IPS-18a (cell line): Measurements from ENCODE around the gene HDAC4.

Experiments
- H3K27ac ChIP-seq: one replicate; pipeline ENCODE4 v1.5.1; 2013; ENCODE audit warnings: low read length
- H3K27me3 ChIP-seq: one replicate; pipeline ENCODE4 v1.6.1; 2013; ENCODE audit warnings: mild to moderate bottlenecking, low read length; ENCODE audit not compliant: control insufficient read depth, insufficient read depth
- H3K36me3 ChIP-seq: one replicate; pipeline ENCODE4 v1.6.1; 2013; ENCODE audit warnings: low read depth, low read length; ENCODE audit not compliant: control insufficient read depth
- H3K4me1 ChIP-seq: one replicate; pipeline ENCODE4 v1.6.1; 2013; ENCODE audit warnings: low read depth, low read length; ENCODE audit not compliant: control insufficient read depth
- H3K4me3 ChIP-seq: one replicate; pipeline ENCODE4 v1.5.1; 2013; ENCODE audit warnings: low read length
- H3K9ac ChIP-seq: one replicate; pipeline ENCODE4 v1.6.1; 2013; ENCODE audit warnings: mild to moderate bottlenecking, low read length, moderate library complexity
- H3K9me3 ChIP-seq: one replicate; pipeline ENCODE4 v1.6.1; 2013; ENCODE audit warnings: low read depth, low read length; ENCODE audit not compliant: control insufficient read depth

HDAC4 gene

GRCh38 chr2:239330836-239331235 is 70.0 kb downstream of the HDAC4 start:
- H3K4me3 ChIP-seq = no peak overlapping the region
- H3K9me3 ChIP-seq = no peaks in the 10 kb centered on the region
- H3K9ac ChIP-seq = no peak overlapping the region
- no peaks in the 10 kb centered on the region for H3K4me1 ChIP-seq
- H3K27ac ChIP-seq = no peak overlapping the region
- H3K27me3 ChIP-seq = no peaks in the 10 kb centered on the region
- no peaks in the 10 kb centered on the region for H3K36me3 ChIP-seq

GRCh38 chr2:239329972-239330572 is 70.7 kb downstream of the HDAC4 start:
- no peaks in the 10 kb centered on the region for H3K4me1 ChIP-seq
- no peak overlapping the region for H3K9ac ChIP-seq
- no peaks in the 10 kb centered on the region for H3K27me3 ChIP-seq
- H3K36me3 ChIP-seq = no peaks in the 10 kb centered on the region
- no peaks in the 10 kb centered on the region for H3K9me3 ChIP-seq
- H3K4me3 ChIP-seq = no peak overlapping the region
- no peak overlapping the region for H3K27ac ChIP-seq

- Histone ChIP-seq H3K27ac (no peak overlapping the region), H3K27me3 (no peaks in the 10 kb centered on the region), H3K9ac (no peak overlapping the region), H3K9me3 (no peaks in the 10 kb centered on the region), H3K36me3 (no peaks in the 10 kb centered on the region), H3K4me3 (no peak overlapping the region), H3K4me1 (peaks cover 3% of the 10 kb centered on the region)
Observed at GRCh38 chr2:239329284-239329971, 71.4 kb downstream of the HDAC4 start.

DNA sequence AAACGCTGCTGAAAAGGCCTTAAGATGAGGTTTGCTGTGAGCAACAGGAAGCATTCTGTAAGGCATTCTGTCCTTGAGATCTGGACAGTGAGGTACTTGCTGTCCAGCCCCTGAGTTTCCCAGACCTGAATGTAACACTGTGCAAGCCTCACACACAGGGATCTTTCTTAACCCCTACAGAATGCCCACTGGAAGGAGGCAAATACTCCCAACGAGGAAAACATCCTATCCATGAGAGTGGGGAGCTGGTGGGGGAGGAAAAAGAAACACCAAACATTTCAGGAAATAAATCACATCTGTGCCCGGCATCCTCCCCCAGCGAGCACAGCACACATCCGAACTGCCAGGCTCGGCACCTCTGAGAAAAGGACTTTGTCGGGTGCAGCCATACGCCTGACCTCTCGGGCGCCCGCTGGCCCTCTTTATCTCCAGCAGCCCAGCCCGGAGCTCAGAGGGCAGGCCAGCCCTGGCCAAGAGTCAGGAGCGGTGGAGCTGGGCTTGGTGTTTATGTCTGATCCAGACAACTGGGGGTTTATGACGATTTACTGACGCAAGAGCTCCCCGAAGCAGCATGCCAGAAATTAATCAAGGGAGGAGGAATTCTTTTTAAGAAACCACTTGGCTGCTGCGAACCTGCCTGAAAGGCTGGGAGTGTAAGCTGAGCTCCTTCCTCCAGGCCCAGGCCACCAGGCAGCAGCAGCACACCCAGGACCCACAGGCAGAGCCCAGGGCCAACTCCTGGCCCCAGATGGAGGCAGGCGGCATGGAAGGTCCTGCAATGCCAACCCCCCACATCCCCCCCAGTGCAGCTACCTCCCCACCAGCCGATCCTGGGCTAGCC is 72.2 kb downstream of the HDAC4 start:
- H3K27me3 ChIP-seq = no peaks in the 10 kb centered on the region
- H3K9me3 ChIP-seq = no peaks in the 10 kb centered on the region
- no peak overlapping the region for H3K9ac ChIP-seq
- H3K36me3 ChIP-seq = no peaks in the 10 kb centered on the region
- no peak overlapping the region for H3K27ac ChIP-seq
- H3K4me1 ChIP-seq = peaks cover 3% of the 10 kb centered on the region
- no peak overlapping the region for H3K4me3 ChIP-seq

DNA sequence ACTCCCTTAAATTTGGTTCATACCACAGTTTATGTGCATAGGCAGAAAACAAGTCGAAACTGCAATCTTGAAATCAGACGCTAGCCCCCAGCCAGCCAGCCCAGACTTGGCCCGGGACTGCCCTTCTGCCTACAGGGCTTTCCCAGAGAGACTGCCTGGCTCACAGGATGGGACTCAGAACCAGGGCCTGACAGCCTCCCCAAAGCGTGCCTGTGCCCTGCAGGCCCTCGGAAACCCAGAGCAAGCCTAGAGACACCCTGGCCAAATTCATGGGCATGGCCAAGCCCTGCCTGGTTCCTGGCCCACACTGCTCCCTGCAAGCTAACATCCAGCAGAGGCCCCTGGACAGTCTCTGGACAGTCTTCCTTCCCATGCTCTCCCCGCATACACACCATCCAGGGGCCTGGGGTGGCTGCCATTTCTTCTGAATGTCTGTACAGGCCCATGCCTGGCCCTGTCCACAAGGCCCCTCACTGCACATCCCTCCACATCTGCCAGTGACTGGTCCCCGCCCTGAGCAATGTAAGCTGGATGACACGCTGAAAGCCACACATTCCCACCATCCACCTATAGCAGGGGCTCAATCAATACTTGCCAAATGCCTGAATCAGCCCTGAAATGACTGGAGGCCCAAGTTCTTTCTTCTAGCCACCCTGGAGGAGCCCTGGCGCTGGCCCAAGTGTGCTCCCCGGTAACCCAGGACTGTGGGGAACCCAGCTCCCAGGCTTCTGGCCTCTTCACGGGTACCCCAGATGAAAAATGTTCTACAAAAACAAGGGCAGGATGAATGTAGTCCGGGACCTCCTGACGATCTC is 73.1 kb downstream of the HDAC4 start:
- no peak overlapping the region for H3K27ac ChIP-seq
- no peak overlapping the region for H3K9ac ChIP-seq
- H3K4me1 ChIP-seq = peaks cover 3% of the 10 kb centered on the region
- no peaks in the 10 kb centered on the region for H3K36me3 ChIP-seq
- H3K9me3 ChIP-seq = no peaks in the 10 kb centered on the region
- no peaks in the 10 kb centered on the region for H3K27me3 ChIP-seq
- H3K4me3 ChIP-seq = no peak overlapping the region

- H3K4me1 ChIP-seq = peaks cover 3% of the 10 kb centered on the region
- no peak overlapping the region for H3K9ac ChIP-seq
- no peak overlapping the region for H3K4me3 ChIP-seq
Observed at GRCh38 chr2:239326831-239327535, 73.8 kb downstream of the HDAC4 start.

GRCh38 chr2:239324456-239324855 is 76.4 kb downstream of the HDAC4 start:
- H3K27ac ChIP-seq = no peak overlapping the region
- H3K27me3 ChIP-seq = no peaks in the 10 kb centered on the region
- no peak overlapping the region for H3K9ac ChIP-seq
- peaks cover 3% of the 10 kb centered on the region for H3K4me1 ChIP-seq
- no peak overlapping the region for H3K4me3 ChIP-seq
- no peaks in the 10 kb centered on the region for H3K36me3 ChIP-seq
- no peaks in the 10 kb centered on the region for H3K9me3 ChIP-seq

More at GRCh38 chr2:239326831-239327535, 73.8 kb downstream of the HDAC4 start:
- H3K9me3 ChIP-seq = no peaks in the 10 kb centered on the region
- H3K36me3 ChIP-seq = no peaks in the 10 kb centered on the region
- no peak overlapping the region for H3K27ac ChIP-seq
- no peaks in the 10 kb centered on the region for H3K27me3 ChIP-seq

DNA sequence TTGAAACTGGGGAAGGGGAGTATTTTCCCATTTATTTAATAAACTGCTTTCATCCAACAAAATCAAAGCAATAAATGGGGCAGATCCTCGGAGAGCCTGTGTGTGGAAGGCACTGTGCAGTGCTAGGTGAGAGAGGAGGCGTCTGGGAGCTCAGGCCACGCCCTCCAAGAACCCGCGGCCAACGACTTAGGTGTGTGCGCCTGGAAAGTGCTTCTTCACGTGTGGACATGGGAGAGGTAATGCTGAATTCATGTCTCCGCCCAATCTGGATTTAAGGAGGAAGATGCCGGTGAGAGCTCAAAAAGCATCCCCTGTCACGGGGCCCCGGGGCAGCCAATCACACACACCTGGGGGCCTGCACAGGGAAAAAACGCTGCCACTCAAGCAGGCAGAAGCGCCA is 77.4 kb downstream of the HDAC4 start:
- H3K27ac ChIP-seq = no peak overlapping the region
- H3K36me3 ChIP-seq = no peaks in the 10 kb centered on the region
- H3K27me3 ChIP-seq = no peaks in the 10 kb centered on the region
- H3K9ac ChIP-seq = no peak overlapping the region
- H3K4me3 ChIP-seq = no peak overlapping the region
- no peaks in the 10 kb centered on the region for H3K9me3 ChIP-seq
- peaks cover 3% of the 10 kb centered on the region for H3K4me1 ChIP-seq

DNA sequence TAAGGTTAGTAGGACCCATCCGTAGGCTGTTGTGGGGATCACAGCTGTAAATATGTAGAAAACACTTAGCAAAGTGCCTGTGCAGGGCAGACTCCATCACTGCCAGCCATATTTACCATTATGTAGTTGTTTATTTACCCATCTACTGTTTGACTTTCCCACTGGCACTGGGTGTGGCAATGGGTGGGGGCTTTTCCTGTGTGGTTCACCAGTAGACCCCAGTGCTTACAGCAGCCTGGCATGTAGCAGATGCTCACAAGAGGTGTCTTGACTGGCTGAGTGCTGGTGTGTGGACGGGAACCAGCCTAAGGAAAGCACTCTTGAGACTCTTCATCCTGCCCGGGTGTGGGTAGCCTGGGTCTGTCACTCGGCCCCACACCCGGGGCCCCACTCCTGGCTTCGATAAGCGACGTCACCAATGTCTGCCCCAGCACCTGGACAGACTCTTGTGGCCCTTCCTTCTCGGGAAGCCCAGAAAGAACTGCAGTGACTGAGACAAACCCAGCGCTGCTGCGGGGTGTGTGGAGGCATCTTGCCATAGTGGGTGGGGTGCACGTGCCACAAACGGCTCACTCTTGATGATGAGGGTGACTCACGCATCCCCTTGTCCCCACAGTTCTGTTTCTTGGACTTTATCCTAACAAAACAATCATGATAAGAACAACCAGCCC is 78.3 kb downstream of the HDAC4 start:
- Histone ChIP-seq H3K27ac (no peak overlapping the region), H3K27me3 (no peaks in the 10 kb centered on the region), H3K4me3 (no peak overlapping the region), H3K4me1 (peaks cover 3% of the 10 kb centered on the region), H3K9ac (no peak overlapping the region), H3K36me3 (no peaks in the 10 kb centered on the region), H3K9me3 (no peaks in the 10 kb centered on the region)

DNA sequence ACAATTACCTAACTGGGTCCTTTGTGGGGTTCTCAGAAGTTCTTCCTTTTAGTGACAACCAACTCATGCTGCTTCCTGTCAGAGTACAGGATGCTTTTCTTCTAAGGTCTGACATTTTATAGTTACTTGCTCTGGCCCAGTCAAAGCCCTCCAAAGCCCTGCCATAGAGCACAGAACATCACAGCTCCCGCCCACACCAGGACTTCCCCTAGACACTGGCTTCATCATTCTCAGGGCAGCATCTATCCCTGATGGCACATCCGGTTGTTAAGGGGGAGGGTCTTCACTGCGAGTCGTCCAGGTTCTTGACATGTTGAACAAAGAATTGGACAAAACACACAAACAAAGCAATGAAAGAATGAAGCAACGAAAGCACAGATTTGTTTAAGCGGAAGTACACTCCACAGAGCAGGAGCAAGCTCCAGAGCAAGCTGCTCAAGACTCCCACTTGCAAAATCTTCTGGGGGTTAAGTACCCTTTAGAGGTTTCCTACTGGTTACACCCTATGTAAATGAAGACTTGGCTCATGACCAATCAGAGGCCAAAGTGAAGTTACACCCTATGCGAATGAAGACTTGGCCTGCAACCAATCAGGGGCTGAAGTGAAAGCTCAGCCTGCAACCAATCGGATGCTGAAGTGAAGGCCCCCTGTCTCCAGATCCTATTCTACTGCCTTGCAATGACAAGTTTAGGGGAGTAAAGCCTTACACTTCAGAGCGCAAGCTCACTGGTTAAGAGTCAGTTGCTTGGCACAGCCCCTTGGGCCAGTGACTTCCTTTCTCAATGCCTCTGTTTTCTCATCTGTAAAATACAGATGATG is 79.0 kb downstream of the HDAC4 start:
- H3K9me3 ChIP-seq = no peaks in the 10 kb centered on the region
- H3K4me3 ChIP-seq = no peak overlapping the region
- no peak overlapping the region for H3K27ac ChIP-seq
- no peaks in the 10 kb centered on the region for H3K27me3 ChIP-seq
- peaks cover 3% of the 10 kb centered on the region for H3K4me1 ChIP-seq
- H3K36me3 ChIP-seq = no peaks in the 10 kb centered on the region
- no peak overlapping the region for H3K9ac ChIP-seq
